A204.1 (cell line): Measurements from ENCODE around the gene ZNF620.
"Not testable (repeated sequence)": the region's sequence is repeated elsewhere in the genome, so short reads cannot be mapped to it uniquely, and the experiment has no call there.

Experiments
- FAIRE-seq: peaks from 2 replicates; lab custom pipeline; 2012; peaks lifted over from hg19 to GRCh38; lab: Jason Lieb, UNC

Gene ZNF620

DNA sequence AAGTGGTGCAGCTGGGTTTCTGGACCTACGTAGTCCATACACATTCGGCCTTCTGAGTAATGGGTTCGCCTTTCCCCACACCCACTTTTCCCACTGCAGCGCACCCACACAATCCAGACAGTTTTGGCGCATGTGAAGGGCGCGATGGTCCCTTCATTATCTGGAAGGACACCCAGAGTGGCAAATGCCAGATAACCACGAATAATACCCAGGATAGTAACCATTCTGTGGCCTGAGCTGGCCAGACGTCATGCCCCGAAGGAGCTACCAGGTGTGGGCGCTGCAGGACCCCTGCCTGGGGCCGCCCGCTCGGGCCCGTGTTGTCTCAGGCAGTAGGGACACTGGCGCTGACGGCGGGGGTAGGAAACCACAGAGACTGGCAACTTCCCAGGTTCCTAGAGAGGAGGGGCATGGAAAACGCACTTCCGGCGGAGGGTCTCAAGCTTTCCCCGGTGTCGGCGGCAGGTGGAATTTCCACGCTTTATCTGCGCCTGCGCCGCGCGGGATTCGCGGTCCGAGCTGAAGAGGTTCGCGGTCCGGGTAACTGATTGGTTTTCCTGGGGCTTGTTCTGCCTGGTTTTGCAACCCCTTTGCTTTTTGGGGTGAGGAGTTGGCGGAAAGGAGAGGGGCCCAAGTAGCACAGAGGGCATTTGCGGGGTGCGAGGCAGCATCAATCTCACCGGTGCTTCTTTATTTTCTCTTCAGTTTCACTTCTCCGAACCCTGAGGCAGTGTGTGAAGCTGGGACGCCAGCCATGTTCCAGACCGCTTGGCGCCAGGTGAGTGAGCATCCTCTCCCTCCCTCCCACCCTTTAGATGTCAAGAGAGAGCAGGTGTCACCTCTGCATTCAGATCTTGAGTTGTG, at the start of gene ZNF620:
TSS of gene ZNF620 (plus strand) at position 441 of the 864 bp plus-strand sequence. CDS start at position 755, 314 bp downstream.
- no peak for FAIRE-seq

DNA sequence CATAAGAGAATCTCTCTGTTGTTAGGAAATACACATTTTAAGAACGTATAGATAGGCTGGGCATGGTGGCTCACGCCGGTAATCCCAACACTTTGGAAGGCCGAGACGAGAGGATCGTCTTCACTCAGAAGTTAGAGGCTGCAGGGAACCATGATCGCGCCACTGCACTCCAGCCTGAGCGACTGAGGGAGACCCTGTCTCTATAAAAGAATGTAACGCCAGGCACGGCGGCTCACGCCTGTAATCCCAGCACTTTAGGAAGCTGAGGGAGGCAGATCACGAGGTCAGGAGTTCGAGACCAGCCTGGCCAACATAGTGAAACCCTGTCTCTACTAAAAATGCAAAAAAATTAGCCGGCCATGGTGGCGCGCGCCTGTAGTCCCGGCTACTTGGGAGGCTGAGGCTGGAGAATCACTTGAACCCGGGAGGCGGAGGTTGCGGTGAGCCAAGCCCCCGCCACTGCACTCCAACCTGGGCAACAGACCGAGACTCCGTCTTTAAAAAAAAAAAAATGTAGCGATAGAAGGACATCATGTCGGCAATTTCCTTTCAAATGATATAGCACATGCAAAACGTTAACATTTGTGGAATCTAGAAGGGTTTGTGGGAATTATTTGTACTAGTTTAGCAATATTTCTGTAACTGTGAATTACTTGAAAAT, 49.4 kb upstream of the ZNF620 start:
- no peak for FAIRE-seq

DNA sequence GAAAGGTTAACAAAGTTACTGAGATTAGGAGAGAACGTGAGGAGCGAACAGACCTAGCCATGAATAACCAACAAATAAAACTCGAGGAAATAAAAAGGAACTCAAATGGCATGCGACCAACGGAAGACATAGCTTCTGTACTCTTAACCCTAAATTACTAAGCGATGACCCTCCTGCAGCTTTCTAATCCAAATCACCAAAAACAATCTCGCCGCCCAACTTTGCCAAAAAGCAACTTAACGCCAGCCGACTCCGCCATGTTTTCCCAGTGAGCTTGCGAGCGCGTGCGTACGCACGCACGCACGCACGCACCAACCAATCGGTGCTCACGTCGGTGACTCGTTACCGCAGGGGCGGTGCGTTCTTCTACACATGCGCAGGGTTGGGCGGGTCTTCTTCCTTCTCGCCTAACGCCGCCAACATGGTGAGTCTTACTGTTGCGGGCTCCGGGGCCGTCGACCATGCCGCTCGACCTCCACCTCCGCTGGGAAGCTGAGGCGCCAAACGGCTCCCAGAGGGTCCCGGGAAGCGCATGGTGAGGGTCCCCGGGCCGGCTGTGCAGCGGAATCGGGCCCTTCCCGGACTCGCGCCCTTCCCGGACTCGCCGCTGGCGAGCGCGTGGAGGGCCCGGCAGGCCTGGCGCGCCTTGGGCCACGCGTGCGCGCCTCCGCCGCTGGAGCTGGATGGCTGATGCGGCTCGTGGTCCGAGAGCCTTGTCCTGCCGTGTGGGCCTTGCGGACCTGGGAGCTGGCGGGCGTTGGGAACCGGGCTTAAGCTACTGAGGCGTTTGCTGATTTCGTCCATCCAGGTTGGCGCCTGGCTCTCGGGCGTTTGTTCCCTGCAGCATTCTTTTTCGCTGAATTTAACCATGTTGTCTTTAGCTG, 48.7 kb upstream of the ZNF620 start, which contains the start of gene RPL14:
TSS of gene RPL14 (plus strand) at position 400 of the 884 bp plus-strand sequence. CDS start at position 533, 133 bp downstream.
- peak; percentile 75 for FAIRE-seq

DNA sequence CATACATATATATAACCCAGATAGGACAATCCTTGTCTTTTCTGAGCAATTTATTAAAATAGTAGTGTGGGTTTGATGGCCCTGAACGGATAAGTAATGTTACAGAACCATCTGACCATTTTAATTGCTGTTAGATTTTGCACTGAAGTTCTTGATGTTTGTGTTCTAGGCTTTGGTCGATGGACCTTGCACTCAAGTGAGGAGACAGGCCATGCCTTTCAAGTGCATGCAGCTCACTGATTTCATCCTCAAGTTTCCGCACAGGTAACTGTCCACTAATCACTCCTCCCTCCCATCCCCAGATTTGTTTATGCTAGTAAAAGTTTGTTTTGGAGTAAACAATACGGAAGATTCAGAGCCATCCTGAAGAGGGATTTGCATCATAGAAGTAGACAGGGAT, 47.4 kb upstream of the ZNF620 start:
- no peak for FAIRE-seq

DNA sequence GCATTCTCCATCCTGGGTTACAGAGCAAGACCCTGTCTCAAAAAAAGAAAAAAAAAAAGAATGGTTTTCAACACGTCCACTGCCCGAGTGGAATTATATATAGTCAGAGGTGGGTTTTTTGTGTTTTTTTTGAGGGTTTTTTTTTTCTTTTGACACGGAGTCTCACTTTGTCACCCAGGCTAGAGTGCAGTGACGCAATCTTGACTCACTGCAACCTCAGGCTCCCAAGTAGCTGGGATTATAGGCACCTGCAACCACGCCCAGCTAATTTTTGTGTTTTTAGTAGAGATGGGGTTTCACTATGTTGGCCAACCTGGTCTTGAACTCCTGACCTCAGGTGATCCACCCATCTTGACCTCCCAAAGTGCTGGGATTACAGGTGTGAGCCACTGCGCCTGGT, 45.4 kb upstream of the ZNF620 start:
- not testable (repeated sequence) for FAIRE-seq

DNA sequence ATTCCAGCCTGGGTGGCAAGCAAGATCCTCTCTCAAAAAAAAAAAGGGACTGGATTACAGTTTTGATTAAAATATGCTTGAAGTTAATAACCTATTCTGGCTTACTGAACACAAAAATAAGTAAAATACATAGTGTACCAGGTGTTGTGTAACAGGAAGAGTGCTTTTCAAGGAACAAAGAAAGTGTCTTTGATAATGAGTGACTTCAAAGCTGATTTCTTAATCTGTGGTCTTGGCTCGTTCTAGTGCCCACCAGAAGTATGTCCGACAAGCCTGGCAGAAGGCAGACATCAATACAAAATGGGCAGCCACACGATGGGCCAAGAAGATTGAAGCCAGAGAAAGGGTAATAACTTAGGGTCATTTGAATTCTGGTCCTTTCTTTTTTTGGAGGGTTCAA, 44.7 kb upstream of the ZNF620 start:
- FAIRE-seq, result no peak

DNA sequence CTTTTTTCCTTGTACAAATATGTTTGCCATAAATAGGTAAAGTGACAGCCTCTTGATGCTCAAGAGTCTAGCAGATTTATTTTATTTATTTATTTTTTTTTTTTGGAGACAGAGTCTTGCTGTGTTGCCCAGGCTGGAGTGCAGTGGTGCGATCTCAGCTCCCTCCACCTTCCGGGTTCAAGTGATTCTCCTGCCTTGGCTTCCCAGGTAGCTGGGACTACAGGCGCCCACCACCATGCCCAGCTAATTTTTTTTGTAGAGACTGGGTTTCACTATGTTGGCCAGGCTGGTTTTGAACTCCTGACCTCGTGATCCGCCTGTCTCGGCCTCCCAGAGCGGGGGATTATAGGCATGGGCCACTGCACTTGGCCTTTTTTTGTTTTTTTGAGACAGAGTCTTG, 43.0 kb upstream of the ZNF620 start:
- FAIRE-seq, result not testable (repeated sequence)

DNA sequence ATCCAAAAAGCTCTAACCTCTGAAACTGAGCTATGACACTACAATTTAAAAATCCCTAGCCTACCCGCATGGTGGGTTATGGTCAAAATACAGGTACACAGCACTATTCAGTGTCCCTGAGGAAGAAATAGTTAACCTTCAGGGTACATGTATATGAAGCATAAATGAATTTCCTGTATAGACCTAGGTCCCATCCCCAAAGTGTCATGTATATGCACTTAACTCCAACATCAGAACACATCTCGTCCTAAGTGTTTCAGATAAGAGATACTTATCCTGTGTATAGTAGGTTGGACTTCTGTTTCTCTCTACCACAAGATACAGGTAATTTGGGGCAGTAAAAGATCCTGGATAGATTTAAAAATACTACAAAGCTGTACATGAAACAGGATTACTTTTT, 42.3 kb upstream of the ZNF620 start:
- FAIRE-seq, result no peak

DNA sequence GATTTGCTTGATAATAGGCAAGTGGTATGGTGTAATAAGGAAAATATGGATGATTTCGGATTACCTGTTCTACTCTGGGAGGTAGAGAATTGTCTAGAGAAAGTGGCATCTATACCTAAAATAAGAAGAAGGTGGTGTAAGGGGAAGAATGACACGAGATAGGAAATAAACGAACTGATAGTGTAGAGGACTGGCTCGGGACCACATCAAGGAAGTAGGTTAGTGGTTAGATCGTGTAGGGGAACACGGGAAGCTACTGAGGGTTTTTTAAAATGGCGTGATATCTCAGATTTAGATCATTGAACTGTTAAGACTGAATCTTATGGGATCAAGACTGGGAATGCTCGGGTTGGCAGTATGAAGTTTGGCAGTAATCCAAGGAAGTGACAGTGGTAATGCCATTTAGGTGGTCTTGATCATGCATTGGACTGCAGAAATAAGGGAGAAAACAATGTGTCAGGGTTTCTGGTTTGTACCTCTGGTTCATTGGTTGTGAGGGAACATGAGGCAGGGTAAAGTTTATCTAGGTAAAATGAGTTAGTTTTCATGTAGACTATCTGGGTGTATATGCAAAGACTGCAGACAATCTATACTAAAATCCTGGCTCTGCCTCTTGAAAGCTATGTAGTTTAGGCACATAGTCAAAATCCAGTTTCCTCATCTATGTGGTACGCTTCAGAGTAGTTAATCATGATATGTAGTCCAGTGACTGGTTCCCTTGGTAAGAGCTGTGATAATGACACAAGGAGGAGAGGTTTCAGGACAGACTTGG, 41.3 kb upstream of the ZNF620 start:
- FAIRE-seq, result no peak

DNA sequence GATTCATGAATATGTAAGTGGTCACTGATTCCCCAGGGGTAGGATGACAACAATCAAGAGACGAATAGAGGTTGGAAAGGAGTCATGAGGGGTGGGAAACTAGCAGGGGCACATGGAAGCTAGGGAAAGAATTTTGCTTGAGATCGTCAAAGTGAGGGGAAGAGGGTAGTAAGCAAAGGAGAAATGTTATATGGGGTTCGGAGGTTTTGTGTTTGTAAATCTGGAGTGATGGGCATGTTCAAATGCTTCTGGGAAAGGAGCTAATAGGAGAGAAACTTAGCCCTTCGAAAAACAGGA, 40.8 kb upstream of the ZNF620 start:
- FAIRE-seq, result no peak

DNA sequence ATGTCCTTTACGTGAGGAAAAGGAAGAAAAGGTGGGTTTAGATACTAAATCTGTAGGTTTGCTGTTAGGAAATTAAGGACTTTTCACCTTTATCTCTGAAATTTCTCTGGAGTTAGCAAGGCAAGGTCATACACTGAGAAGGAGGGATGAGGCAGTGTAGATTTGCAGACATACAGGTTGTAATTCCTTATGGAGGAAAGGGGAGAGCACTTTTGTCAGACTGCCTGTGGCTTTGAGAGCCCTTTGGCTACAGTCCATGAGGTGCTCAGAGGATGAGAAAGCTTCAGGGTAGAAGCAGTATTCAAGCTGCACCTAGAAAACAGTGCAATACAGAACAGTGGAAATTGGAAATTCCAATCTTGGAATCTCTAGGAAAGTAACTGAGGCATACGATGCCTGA, 40.4 kb upstream of the ZNF620 start:
- FAIRE-seq, result no peak

DNA sequence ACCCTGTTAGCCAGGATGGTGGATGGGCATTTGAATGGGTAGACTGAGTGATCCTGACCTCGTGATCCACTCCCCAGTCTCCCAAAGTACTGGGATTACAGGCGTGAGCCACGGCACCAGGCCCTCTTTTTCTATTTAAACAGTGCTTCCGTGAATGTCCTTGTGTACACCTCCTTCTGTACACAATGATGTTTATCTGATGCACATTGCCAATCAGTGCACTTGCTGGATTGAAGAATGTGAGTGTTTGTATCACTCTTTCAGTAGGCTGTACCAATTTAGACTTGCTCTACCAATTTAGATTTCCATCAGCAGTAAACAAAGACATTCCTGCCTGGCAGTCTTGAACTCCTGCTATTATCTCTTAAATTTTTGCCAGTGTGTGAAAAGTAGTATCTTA, 37.8 kb upstream of the ZNF620 start:
- FAIRE-seq, result no peak

DNA sequence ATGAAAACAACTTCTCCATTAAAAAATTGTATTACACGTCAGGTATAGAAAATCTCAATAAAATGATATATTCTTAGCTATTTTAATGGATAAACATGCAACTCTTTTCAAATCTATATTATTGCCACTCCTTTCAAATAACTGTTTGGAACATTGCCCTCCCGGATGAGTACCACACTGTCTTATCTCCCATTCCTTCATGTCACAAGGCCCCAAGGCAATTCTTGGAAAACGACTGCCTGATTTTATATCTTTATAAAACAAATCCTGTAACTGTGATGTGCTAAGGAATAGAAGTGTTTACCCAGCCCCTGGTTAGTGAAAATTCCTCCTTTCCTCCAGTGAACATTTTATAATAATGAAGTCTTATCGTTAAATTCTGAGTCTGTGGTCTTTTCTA, 35.1 kb upstream of the ZNF620 start:
- FAIRE-seq, result no peak

DNA sequence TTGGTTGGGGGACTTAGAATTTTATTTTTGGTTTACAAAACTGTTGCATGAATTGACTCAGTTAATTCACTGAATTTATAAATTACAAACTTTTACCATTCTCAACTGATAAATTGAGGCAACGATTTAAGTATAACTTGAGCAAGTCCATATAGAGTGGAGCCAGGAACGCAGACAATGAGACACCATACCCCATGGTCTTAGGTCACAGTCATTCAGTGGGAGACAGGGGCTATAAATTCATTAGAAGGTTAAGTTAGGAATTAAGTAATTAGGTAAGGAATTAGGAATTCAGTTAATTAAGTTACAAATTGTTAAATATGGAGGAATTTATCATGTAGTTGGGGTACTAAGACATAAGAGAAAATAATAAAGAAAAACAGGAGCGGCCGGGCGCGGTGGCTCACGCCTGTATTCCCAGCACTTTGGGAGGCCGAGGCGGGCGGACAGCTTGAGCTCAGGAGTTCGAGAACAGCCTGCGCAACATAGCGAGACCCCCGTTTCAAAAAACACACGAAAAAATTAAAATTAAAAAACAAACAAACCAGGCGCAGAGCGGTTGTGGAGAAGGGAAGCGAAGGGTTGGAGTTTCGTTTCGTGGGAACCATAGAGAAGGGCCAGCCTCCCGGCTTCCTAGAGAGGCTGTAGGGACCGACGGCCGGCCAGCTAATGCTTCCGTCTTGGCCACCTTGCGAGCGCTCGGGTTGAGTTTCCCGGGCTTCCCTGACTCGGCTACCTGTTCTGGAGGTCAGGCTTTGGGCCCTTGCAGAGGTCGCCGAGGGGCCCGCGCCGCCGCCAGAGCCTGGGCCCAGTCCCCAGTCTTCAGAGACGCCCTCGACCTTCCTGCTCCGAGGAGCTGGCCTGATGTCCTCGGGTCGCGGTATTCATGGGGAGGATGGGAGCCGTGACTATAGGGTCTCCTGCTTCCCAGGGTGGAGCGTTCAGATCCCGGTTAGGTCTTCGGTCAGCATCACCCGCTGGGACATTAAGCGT, 29.1 kb upstream of the ZNF620 start, which contains the start of gene ZNF619:
TSS of gene ZNF619 (plus strand) at position 645 of the 993 bp plus-strand sequence. CDS start 858 bp downstream, outside the sequence.
- no peak for FAIRE-seq

DNA sequence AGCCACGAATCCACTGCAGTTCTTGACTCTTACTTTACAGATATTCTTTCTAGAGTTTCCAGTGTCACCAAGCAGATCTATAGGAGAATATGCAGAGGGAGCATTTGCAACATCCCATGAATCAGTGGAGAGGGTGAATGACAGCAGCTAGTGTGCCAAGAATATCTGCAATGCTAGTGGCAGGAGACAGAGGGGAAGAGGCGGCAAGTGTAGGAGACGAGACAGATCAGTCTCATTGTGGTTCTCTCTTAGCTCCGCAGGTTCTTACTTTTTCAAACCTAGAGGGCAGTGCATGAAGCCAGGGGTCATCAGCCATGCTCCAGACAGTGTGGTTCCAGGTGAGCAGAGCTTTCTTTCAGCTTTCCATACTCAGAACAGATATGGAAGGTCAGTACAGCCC, 28.2 kb upstream of the ZNF620 start:
- FAIRE-seq, result no peak

DNA sequence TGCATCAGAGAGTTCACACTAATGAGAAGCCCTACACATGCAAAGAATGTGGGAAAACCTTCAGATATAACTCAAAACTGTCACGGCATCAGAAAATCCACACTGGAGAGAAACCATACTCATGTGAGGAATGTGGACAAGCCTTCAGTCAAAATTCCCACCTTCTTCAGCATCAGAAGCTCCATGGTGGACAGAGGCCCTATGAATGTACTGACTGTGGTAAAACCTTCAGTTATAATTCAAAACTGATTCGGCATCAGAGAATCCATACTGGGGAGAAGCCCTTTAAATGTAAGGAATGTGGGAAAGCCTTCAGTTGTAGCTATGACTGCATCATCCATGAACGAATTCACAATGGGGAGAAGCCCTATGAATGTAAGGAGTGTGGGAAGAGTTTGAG, 18.7 kb upstream of the ZNF620 start:
- FAIRE-seq, result no peak

DNA sequence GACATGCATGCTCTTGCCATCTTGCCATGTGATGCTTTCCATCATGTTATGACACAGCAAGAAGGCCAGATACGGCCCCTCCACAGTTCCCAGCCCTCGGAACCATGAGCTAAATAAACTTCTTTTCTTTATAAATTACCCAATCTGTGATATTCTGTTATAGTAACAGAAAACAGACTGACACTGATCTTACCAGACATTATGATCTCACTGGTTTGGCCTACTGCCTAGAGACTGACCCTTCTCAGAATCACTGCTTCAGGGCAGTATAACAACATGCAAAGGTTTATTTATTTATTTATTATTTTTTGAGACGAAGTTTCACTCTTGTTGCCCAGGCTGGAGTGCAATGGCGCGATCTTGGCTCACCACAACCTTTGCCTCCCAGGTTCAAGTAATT, 14.9 kb upstream of the ZNF620 start:
- FAIRE-seq, result no peak

DNA sequence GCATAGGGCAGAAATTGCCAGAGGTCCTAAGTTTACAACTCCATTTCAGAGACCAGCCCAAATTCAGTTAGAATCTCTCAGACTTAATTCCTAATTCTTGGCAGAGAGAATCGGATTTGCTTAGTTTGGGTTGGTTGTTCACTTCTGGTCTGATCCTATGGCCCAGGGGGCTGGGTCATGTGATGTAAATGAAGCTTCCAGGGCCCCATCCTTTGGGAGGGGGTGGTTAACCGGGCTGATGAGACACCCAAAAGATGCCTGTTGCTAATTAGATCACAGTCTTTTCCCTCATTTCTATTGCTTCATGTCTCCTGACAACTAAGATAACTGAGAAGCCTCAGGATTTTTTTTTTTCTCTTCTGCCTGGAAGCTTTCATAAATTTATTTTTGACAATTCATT, 11.1 kb upstream of the ZNF620 start:
- no peak for FAIRE-seq

DNA sequence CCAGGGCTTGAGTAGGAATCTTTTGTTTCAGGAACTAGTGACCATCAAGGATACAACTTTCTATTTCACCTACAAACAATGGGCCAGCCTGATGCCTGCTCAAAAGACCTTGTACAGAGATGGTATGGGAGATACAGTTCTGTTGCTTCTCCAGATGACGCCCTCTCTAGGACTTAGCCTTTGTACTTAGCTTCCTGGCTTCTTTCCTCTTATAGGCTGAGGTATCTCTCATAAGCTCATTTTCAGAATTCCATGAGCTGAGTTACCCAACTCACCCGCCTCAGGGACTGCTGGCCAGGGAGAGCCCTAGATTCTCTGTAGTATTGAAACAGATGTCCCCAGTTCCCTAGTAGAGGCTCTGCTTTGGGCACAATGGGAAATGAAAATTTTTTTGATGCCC, 8.6 kb upstream of the ZNF620 start:
- FAIRE-seq, result no peak

DNA sequence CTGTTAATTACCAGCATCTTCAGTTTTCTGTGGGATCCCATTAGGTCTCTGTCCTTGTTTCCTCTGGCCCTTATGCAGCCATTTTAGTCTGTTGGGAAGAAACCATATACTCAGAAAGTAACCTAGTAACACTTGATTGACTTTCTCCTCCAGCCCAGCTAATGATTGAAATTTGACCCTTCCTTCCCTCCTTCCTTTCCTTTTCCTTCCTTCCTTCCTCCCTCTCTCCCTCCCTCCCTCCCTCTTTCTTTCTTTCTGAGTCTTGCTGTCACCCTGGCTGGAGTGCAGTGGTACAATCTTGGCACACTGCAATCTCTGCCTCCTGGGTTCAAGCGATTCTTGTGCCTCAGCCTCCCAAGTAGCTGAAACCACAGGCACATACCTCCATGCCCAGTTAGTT, 5.9 kb upstream of the ZNF620 start:
- FAIRE-seq, result no peak

DNA sequence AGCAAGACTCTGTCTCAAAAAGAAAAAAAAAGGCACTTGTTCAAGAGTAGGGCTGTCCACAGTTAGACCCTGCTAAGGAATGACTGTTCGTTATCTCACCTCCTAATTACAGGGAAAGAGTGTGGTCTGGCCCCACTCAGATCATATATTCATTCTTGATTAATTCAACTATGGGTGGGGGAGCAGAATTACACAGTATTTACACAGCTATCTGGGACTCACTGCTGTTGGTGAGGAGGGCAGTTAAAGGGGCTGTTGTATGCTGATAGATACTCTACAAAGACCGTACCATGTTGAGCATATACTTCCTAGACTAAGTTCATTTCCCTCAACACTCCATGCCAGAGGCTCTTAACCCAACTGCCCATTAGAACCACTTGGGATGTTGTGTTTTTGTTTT, 3.8 kb upstream of the ZNF620 start:
- no peak for FAIRE-seq
